Subcutaneous adipose tissue (tissue), 4 donors: ENCODE data around the gene IQCK. TPM values are rescaled to one million over a fixed set of nuclear protein-coding genes. Genes with fewer than 3 reads are reported as not detected.

Experiments
- CTCF ChIP-seq: fragments of 450-650 bp; IDR thresholded peaks from one replicate; pipeline ENCODE4 v1.5.1; 2016; ENCODE audit warnings: low read depth, mild to moderate bottlenecking, control low read depth, antibody characterized with exemption, moderate library complexity
- total RNA-seq, 4 donors: library from RNA; depleted of rRNA; stranded (reverse); fragments of >200 nt; gene quantifications; one replicate each; pipeline ENCODE4 v1.1.0, GENCODE V29; 2016

IQCK gene
- total RNA-seq, 4 donors from 2014 or later: 16.7 to 37.0 (median 26.9) TPM

GRCh38 chr16:19713697-19714096, 4.4 kb upstream of the IQCK start:
- TF ChIP-seq CTCF: no peak

DNA sequence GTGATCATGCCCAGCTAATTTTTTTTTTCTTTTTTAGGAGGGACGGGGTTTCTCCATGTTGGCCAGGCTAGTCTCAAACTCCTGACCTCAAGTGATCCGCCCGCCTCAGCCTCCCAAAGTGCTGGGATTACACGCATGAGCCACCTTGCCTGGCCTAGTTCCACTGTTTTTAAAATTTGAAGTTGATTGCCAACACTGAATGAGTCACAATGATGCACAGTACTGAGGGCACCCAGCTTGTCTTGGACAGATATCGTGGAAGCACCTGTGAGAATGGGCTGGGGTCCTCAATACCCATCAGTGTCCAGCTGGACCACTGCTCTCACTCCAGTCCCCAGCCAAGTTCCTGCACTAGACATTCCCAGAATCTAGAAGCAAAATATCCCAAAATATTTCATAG, 2.5 kb upstream of the IQCK start:
- no peak for TF ChIP-seq CTCF

GRCh38 chr16:19716183-19716582, 1.9 kb upstream of the IQCK start:
- TF ChIP-seq CTCF: no peak

GRCh38 chr16:19717314-19717713, 757 bp upstream of the IQCK start:
- no peak for TF ChIP-seq CTCF

- no peak for TF ChIP-seq CTCF
Observed at GRCh38 chr16:19718624-19718965, 524 bp downstream of the IQCK start.

- no peak for TF ChIP-seq CTCF
Observed at GRCh38 chr16:19722269-19722952, 4.3 kb downstream of the IQCK start.

- no peak for TF ChIP-seq CTCF
Observed at GRCh38 chr16:19722981-19723380, 4.9 kb downstream of the IQCK start.
